Thoracic aorta (tissue), 2 donors: ENCODE measurements around the gene LAMTOR1. TPM values are rescaled to one million over a fixed set of nuclear protein-coding genes. Genes with fewer than 3 reads are reported as not detected.

Experiments used
- ATAC-seq: fragments of 150-250 bp; one replicate; pipeline ENCODE4 v1.8.0; 2017; ENCODE audit warnings: low read depth; ENCODE audit not compliant: insufficient number of reproducible peaks, low FRiP score
- DNase-seq: peaks from one replicate; pipeline ENCODE4 v3.0.0-alpha.2; 2020; ENCODE audit warnings: low spot score
- H3K27ac ChIP-seq, 2 donors: fragments of 200-600 bp; sonication (generic); 1 replicate in 1 of 2; 2 replicates in 1 of 2; pipeline ENCODE4 v1.5.1; 2016; ENCODE audit warnings: mild to moderate bottlenecking in 2 of 2, moderate library complexity in 2 of 2
- H3K27me3 ChIP-seq: fragments of 200-600 bp; sonication (generic); replicated peaks from 2 replicates; pipeline ENCODE4 v1.6.0; 2016; ENCODE audit warnings: mild to moderate bottlenecking; ENCODE audit not compliant: insufficient read depth
- H3K36me3 ChIP-seq: fragments of 200-600 bp; sonication (generic); one replicate; pipeline ENCODE4 v1.5.1; 2016
- H3K4me1 ChIP-seq, 2 donors: fragments of 200-600 bp; sonication (generic); 1 replicate in 1 of 2; 2 replicates in 1 of 2; pipeline versions ENCODE4 v1.5.1 to v1.6.0; 2016; ENCODE audit warnings: low read depth in 2 of 2, mild to moderate bottlenecking in 1 of 2; ENCODE audit not compliant: control insufficient read depth in 1 of 2
- H3K4me3 ChIP-seq: fragments of 200-600 bp; sonication (generic); 2 replicates; pipeline ENCODE4 v1.5.1; 2016; ENCODE audit warnings: mild to moderate bottlenecking
- H3K9me3 ChIP-seq: fragments of 200-600 bp; sonication (generic); 2 replicates; pipeline ENCODE4 v1.5.1; 2016
- total RNA-seq, 2 donors: library from RNA; depleted of rRNA; stranded (reverse); fragments of >200 nt; gene quantifications; one replicate each; pipeline versions ENCODE4 v1.1.0 to v1.2.3, GENCODE V29; 2016
- TF ChIP-seq, protein P1 (sequence below): fragments of 200-600 bp; sonication (generic); IDR thresholded peaks from one replicate; pipeline ENCODE4 v1.5.1; 2019; ENCODE audit warnings: antibody characterized with exemption

The LAMTOR1 gene
- total RNA-seq, 2 donors from 2014 or later = 68.1 to 94.4 TPM

DNA sequence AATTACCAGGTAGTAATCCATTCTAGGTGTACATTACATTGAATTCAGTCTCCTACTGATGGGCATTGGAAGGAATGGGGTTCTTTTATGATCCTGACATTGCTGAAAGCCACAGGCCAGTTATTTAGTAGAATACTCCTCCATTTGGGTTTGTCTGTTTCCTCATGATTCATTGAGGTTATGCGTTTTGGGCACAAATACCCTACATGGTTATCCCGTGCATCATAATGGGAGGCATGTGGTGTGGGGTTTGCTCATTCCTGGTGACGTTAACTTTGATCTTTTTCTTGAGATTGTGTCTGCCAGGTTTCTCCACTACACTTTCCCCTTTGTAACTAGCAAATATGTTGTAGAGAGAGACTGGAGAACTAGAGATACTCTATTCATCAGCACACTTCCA lies 38.0 kb upstream of the LAMTOR1 start:
- Histone ChIP-seq H3K4me1 (no peaks in the 10 kb centered on the region), H3K27ac (no peak overlapping the region), H3K4me3 (no peak overlapping the region), H3K36me3 (no peaks in the 10 kb centered on the region), H3K27me3 (no peaks in the 10 kb centered on the region), H3K9me3 (no peaks in the 10 kb centered on the region)
- TF ChIP-seq, protein P1, sequence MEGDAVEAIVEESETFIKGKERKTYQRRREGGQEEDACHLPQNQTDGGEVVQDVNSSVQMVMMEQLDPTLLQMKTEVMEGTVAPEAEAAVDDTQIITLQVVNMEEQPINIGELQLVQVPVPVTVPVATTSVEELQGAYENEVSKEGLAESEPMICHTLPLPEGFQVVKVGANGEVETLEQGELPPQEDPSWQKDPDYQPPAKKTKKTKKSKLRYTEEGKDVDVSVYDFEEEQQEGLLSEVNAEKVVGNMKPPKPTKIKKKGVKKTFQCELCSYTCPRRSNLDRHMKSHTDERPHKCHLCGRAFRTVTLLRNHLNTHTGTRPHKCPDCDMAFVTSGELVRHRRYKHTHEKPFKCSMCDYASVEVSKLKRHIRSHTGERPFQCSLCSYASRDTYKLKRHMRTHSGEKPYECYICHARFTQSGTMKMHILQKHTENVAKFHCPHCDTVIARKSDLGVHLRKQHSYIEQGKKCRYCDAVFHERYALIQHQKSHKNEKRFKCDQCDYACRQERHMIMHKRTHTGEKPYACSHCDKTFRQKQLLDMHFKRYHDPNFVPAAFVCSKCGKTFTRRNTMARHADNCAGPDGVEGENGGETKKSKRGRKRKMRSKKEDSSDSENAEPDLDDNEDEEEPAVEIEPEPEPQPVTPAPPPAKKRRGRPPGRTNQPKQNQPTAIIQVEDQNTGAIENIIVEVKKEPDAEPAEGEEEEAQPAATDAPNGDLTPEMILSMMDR = no peak
- ATAC-seq = no peak
- no peak for DNase-seq

DNA sequence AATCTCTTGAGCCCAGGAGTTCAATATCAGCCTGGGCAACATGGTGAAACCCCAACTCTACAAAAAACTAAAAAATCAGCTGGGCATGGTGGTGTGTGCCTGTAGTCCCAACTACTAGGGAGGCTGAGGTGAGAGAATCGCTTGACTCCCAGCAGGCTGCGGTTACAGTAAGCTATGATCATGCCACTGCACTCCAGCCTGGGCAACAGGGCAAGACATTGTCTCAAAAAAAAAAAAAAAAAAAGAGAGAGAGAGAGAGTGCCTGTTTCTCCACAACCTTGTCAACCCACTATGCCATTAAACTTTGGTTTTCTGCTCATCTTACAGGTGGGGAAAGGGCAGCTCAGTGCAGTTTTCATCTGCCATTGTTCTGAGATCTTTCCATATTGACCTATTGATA lies 37.6 kb upstream of the LAMTOR1 start:
- Histone ChIP-seq H3K36me3 (no peaks in the 10 kb centered on the region), H3K4me3 (no peak overlapping the region), H3K27me3 (no peaks in the 10 kb centered on the region), H3K9me3 (no peaks in the 10 kb centered on the region), H3K27ac (no peak overlapping the region), H3K4me1 (no peaks in the 10 kb centered on the region)
- DNase-seq = no peak
- no peak for ATAC-seq
- TF ChIP-seq, protein P1 = no peak

DNA sequence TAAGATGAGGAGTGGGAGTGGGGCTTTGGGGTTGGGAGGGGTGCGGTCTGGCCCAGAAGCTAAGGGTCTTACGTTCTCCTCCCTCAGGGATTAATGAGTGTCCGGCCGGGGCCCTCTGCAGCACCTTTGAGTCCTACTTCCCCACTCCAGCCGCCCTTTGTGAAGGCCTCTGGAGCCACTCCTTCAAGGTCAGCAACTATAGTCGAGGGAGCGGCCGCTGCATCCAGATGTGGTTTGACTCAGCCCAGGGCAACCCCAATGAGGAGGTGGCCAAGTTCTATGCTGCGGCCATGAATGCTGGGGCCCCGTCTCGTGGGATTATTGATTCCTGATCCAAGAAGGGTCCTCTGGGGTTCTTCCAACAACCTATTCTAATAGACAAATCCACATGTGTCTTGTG lies 36.4 kb upstream of the LAMTOR1 start:
- no peak for DNase-seq
- Histone ChIP-seq H3K4me3 (no peak overlapping the region), H3K36me3 (no peaks in the 10 kb centered on the region), H3K27ac (no peak overlapping the region), H3K27me3 (no peaks in the 10 kb centered on the region), H3K9me3 (no peaks in the 10 kb centered on the region), H3K4me1 (no peaks in the 10 kb centered on the region)
- TF ChIP-seq, protein P1 = no peak
- no peak for ATAC-seq

DNA sequence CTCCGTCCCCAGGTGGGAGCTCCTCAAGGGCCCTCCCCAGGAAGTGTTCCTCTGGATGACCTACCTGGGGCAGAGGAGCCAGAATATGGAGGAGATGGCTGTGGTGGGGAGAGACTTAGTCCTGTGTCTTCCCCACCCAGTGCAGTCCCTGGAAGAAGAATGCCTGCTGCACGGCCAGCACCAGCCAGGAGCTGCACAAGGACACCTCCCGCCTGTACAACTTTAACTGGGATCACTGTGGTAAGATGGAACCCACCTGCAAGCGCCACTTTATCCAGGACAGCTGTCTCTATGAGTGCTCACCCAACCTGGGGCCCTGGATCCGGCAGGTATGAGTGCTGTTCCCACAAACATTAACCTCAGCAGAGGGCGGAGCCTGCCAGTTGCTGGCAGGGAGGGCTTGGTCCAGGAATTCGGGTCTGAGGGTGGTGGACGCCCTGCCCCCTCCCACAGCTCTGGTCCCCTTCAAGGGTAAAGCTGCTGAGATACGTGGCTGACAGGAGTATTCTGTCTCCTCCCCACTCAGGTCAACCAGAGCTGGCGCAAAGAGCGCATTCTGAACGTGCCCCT lies 35.8 kb upstream of the LAMTOR1 start:
- no peak overlapping the region for H3K27ac ChIP-seq
- H3K4me1 ChIP-seq = no peaks in the 10 kb centered on the region
- H3K36me3 ChIP-seq = no peaks in the 10 kb centered on the region
- ATAC-seq (no peak), DNase-seq (no peak)
- TF ChIP-seq, protein P1 = no peak
- H3K4me3 ChIP-seq = no peak overlapping the region
- H3K9me3 ChIP-seq = no peaks in the 10 kb centered on the region
- H3K27me3 ChIP-seq = no peaks in the 10 kb centered on the region

DNA sequence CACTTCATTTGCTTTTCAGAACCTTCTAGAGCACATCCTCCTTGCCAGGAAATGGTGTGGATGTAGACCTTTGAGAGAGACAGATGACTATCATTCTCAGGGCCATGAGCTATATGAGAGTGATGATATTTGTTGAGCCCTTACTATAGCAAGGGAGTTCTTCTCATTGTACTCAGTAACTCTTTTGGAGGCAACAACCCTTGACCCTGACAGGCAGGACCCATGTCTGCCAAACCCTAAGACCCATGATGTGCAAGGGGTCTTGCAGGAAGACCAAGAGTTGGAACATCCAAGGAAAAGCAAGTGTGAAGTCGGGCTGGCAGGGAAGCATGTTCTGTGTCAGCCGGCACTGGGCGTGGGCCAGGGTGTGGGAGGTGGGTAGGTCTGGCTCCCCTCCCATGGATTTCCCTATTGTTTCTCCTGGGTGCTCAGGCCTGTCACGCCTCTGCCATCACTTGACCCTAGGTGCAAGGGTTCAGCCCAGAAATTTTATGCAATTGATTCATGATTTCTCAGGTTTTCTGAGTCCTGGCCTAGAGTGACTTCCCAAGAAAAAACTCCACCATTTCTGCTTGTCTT lies 33.7 kb upstream of the LAMTOR1 start:
- Histone ChIP-seq H3K4me1 (no peaks in the 10 kb centered on the region), H3K27me3 (no peaks in the 10 kb centered on the region), H3K4me3 (no peak overlapping the region), H3K27ac (no peak overlapping the region), H3K9me3 (no peaks in the 10 kb centered on the region), H3K36me3 (no peaks in the 10 kb centered on the region)
- ATAC-seq = no peak
- no peak for DNase-seq
- TF ChIP-seq, protein P1 = no peak
